ENCODE measurements around the gene LTBP1.

LTBP1 gene

DNA sequence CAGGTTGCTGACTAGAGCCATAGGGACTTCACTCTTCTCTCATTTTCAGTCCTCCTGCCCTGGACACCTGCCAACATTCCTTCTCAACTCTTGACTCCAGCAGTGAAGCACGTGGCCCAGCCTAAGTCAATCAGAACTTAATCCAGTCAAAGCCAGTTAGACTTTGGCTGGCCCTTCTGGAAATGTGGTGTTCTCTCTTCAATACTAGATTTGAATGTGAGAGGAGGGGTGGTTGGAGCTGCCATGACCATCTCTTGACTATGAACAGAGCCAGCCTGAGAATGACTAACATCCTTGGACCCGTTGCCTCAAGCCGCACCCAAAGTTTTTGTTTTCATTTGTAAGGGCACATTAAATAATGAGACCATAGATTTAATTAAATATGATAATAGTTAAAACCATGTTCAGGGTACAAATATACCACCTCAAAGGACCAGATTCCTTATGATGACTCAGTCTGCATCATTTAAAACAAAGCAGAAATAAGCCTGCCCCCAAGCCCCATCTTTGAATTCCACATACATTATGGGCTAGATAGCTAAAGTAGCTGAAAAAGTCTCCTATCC, 480.0 kb downstream of the LTBP1 start:
- Histone ChIP-seq H3K36me3 (no peaks in the 10 kb centered on the region), H3K4me3 (no peak overlapping the region), H3K9me3 (no peaks in the 10 kb centered on the region), H3K4me1 (no peaks in the 10 kb centered on the region), H3K27ac (no peak overlapping the region), H3K27me3 (no peaks in the 10 kb centered on the region)
- intact Hi-C loops (cut with DNase I; ENCODE audit: low total_unique reads) = no loop called here
- no peak for TF ChIP-seq CTCF (IDR thresholded peaks at IDR 0.05)
- DNase-seq = no peak

- Histone ChIP-seq H3K36me3 (no peaks in the 10 kb centered on the region), H3K27ac (no peak overlapping the region), H3K4me1 (peaks cover 0 to 26% (median 12%) of the 10 kb centered on the region in 4 donors), H3K27me3 (no peaks in the 10 kb centered on the region), H3K9me3 (no peaks in the 10 kb centered on the region), H3K4me3 (no peak overlapping the region)
- TF ChIP-seq CTCF (IDR thresholded peaks at IDR 0.05) = no peak
- DNase-seq = no peak
- intact Hi-C loops (cut with DNase I; ENCODE audit: low total_unique reads) = loop anchor here (10.0 kb wide), 1 partner anchor 655 kb away; no protein-coding TSS in a partner anchor
These were observed 483.3 kb downstream of the LTBP1 start for GRCh38 chr2:33430077-33430476.

DNA sequence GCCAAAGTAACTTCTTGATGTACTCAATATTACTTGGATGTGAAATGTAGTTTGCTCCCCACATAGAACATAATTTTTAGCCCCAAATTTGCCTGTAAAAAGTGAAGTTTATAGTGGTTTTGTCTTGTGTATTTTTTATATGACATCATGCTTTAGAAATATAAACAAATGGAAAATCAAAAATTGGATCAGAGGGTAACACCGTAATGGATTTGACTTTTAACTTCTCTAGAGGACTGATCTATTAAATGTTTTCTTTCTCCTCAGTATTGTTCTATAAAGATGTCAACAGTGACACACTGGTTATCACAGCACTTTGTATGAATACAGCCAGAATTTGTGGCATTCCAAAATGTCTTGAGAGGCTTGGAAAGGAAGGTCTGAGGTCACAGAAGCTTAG, 484.1 kb downstream of the LTBP1 start:
- Histone ChIP-seq H3K9me3 (no peaks in the 10 kb centered on the region), H3K27me3 (no peaks in the 10 kb centered on the region), H3K27ac (no peak overlapping the region), H3K4me1 (peaks cover 0 to 26% (median 12%) of the 10 kb centered on the region in 4 donors), H3K4me3 (no peak overlapping the region), H3K36me3 (no peaks in the 10 kb centered on the region)
- no peak for TF ChIP-seq CTCF (IDR thresholded peaks at IDR 0.05)
- DNase-seq = no peak
- intact Hi-C loops (cut with DNase I; ENCODE audit: low total_unique reads) = loop anchor here (10.0 kb wide), 1 partner anchor 656 kb away; no protein-coding TSS in a partner anchor

- Histone ChIP-seq H3K4me3 (no peak overlapping the region), H3K27me3 (no peaks in the 10 kb centered on the region), H3K36me3 (no peaks in the 10 kb centered on the region), H3K9me3 (no peaks in the 10 kb centered on the region), H3K4me1 (peaks cover 0 to 46% (median 18%) of the 10 kb centered on the region in 4 donors), H3K27ac (peak overlapping the region; percentile 58 to 62)
- intact Hi-C loops (cut with DNase I; ENCODE audit: low total_unique reads) = loop anchor here (10.0 kb wide), 1 partner anchor 658 kb away; no protein-coding TSS in a partner anchor
- no peak for TF ChIP-seq CTCF (IDR thresholded peaks at IDR 0.05)
- DNase-seq = no peak
These were observed 486.1 kb downstream of the LTBP1 start for GRCh38 chr2:33432871-33433270.

DNA sequence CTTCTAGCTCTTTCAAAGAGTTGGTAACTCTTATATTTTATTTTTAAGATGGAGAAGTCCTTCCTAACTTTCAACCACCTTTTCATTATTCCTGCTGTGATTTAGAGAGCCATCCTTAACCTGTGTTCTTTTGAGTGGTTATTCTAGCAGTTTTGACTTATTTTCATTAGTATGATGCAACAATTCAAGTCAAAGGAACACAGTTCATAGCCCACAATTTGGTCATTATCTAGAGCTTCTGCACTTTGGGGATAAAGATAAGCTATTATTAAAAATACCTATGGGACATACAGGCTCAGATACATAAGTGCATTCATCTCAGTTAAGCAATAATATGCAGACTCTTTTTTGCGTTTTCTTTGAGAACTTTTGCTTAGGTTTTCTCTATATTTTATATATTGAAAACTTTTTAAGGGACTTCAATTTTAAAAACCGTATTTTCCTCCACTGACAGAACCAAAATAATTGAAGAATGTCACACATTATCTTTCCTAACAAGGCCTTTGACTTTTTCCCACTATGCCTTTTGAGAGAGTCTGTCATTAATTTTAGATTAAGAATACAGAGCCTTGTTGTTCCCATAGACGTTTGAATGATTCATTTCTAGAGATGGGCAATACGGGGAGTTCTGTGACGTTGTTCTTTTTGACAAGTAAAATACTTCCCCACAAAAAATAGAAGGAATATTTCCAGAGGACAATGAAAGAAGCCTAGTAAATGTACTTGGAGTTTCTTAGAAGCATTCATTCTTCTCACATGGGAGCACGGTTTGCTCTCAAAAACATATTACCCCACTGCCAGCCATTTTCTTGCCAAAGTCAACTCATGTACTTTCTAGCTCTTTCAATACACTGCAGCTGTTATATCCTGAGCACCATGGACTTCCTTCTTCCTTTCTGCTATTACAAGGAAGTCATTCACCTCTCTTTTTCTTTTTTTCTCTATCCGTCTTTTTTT, 486.8 kb downstream of the LTBP1 start:
- DNase-seq = peak in 1 of 2 donors; percentile 43
- no peak for TF ChIP-seq CTCF (IDR thresholded peaks at IDR 0.05)
- no peaks in the 10 kb centered on the region for H3K27me3 ChIP-seq
- H3K4me3 ChIP-seq = no peak overlapping the region
- intact Hi-C loops (cut with DNase I; ENCODE audit: low total_unique reads) = loop anchor here (10.0 kb wide), 1 partner anchor 659 kb away; no protein-coding TSS in a partner anchor
- no peaks in the 10 kb centered on the region for H3K36me3 ChIP-seq
- H3K9me3 ChIP-seq = no peaks in the 10 kb centered on the region
- peak overlapping the region; percentile 58 to 62 for H3K27ac ChIP-seq
- peaks cover 0 to 48% (median 18%) of the 10 kb centered on the region in 4 donors for H3K4me1 ChIP-seq
